HepG2 (cell line): ENCODE data around the gene MB. TPM values are rescaled to one million over a fixed set of nuclear protein-coding genes. Genes with fewer than 3 reads are reported as not detected.

Experiments used
- ELF3 ChIP-seq: IDR thresholded peaks from 2 replicates; pipeline ENCODE4 v1.6.1; 2016; ENCODE audit warnings: missing genetic modification reagents, missing compliant biosample characterization
- GLI4 ChIP-seq: sonication (generic); formaldehyde crosslinking; IDR thresholded peaks from 2 replicates; pipeline ENCODE4 v1.5.1; 2020; ENCODE audit warnings: missing genetic modification reagents, mild to moderate bottlenecking, moderate library complexity, borderline replicate concordance
- KAT7 ChIP-seq: IDR thresholded peaks from 2 replicates; pipeline ENCODE4 v1.6.1; 2018; ENCODE audit warnings: borderline replicate concordance, missing compliant biosample characterization
- MED1 ChIP-seq: sonication (generic); formaldehyde crosslinking; IDR thresholded peaks from 2 replicates; pipeline ENCODE4 v1.4.0; 2020; ENCODE audit warnings: missing genetic modification reagents
- ZMYM4 ChIP-seq: sonication (generic); formaldehyde crosslinking; IDR thresholded peaks from 2 replicates; pipeline ENCODE4 v1.8.1; 2023; ENCODE audit warnings: mild to moderate bottlenecking, missing genetic modification reagents
- ZNF326 ChIP-seq: sonication (generic); formaldehyde crosslinking; IDR thresholded peaks from 2 replicates; pipeline ENCODE4 v1.4.0; 2020; ENCODE audit warnings: missing genetic modification reagents, borderline replicate concordance
- ZSCAN12 ChIP-seq: sonication (generic); formaldehyde crosslinking; IDR thresholded peaks from 2 replicates; pipeline ENCODE4 v1.9.0; 2021; ENCODE audit warnings: mild to moderate bottlenecking, missing genetic modification reagents
- polyA plus RNA-seq, 8 experiments: library from polyadenylated mRNA; depleted of rRNA in 3 of 8; stranded (reverse) in 7 of 8; unstranded in 1 of 8; fragments of >200 nt; fragmentation: Illumina TruSeq in 4 of 8; extraction: Trizol in 4 of 8; gene quantifications; 2 replicates each; pipeline versions ENCODE4 v1.2.1 to v1.2.3, GENCODE V29; 2011 to 2016; ENCODE audit warnings: low read depth in 4 of 8, missing spikeins in 1 of 8, mixed read lengths in 1 of 8; ENCODE audit not compliant: insufficient read depth in 1 of 8
- total RNA-seq, 5 experiments: library from RNA; depleted of rRNA; stranded (reverse); fragments of >200 nt; fragmentation: Illumina TruSeq; extraction: Trizol; gene quantifications; 2 replicates each; pipeline ENCODE4 v1.2.3, GENCODE V29; 2016; ENCODE audit warnings: low read depth in 1 of 5
- TF ChIP-seq, protein P1 (sequence below): sonication (generic); formaldehyde crosslinking; IDR thresholded peaks from 2 replicates; pipeline ENCODE4 v1.4.0; 2020; ENCODE audit warnings: missing genetic modification reagents, mild to moderate bottlenecking, borderline replicate concordance
- TF ChIP-seq, protein P2 (sequence below): sonication (generic); formaldehyde crosslinking; IDR thresholded peaks from 2 replicates; pipeline ENCODE4 v1.5.0; 2020; ENCODE audit warnings: missing genetic modification reagents, mild to moderate bottlenecking, borderline replicate concordance
- TF ChIP-seq, protein P3 (sequence below): sonication (generic); formaldehyde crosslinking; IDR thresholded peaks from 2 replicates; pipeline ENCODE4 v1.5.0; 2020; ENCODE audit warnings: mild to moderate bottlenecking, missing genetic modification reagents, borderline replicate concordance
- TF ChIP-seq, protein P4 (sequence below), 2 experiments: sonication (generic) in 1 of 2; formaldehyde crosslinking in 1 of 2; IDR thresholded peaks; 2 replicates each; pipeline versions ENCODE4 v1.6.1 to v1.9.0; 2014 to 2022; ENCODE audit warnings: antibody characterized with exemption in 1 of 2, borderline replicate concordance in 1 of 2, inconsistent platforms in 1 of 2, low read depth in 1 of 2, missing genetic modification reagents in 1 of 2
- TF ChIP-seq, protein P5 (sequence below): sonication (generic); formaldehyde crosslinking; IDR thresholded peaks from 2 replicates; pipeline ENCODE4 v1.5.0; 2020; ENCODE audit warnings: missing genetic modification reagents

Gene MB
- total and polyA plus RNA-seq, 2 of the 13 experiments (the other 11 are each of a cell fraction or from before 2014, with no cell fraction given): 0.07 TPM; not detected in 1

DNA sequence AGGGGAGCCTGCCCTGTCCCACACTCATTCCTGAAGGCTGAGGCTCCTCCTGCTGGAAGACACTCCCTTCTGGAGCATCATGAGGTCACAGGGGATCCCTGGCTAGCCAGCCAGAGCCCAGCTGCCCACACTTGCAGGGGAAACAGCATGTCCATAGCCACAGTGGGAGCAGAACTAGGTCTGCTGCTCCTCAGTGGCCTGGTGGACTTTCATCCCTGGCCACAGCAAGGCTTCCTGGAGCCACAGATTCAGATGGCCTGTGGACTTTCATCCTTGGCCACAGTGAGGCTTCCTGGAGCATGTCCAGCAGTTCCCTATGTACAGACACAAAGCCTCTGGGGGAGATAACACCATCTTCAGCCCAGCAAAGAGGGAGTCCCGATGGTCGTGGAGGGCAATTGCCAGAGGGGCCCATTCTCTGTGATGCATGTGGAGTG, 25.2 kb upstream of the MB start (continued):
- no peak for TF ChIP-seq ZNF326
- TF ChIP-seq, protein P1, sequence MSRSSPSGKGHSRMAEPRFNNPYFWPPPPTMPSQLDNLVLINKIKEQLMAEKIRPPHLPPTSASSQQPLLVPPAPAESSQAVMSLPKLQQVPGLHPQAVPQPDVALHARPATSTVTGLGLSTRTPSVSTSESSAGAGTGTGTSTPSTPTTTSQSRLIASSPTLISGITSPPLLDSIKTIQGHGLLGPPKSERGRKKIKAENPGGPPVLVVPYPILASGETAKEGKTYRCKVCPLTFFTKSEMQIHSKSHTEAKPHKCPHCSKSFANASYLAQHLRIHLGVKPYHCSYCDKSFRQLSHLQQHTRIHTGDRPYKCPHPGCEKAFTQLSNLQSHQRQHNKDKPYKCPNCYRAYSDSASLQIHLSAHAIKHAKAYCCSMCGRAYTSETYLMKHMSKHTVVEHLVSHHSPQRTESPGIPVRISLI (CRISPR knock-in tag): no peak
- no peak for TF ChIP-seq GLI4 (CRISPR knock-in tag)
- 0 out of 2 replicates have a peak, but pooled peaks have one; percentile 28 for TF ChIP-seq KAT7
- TF ChIP-seq, protein P2, sequence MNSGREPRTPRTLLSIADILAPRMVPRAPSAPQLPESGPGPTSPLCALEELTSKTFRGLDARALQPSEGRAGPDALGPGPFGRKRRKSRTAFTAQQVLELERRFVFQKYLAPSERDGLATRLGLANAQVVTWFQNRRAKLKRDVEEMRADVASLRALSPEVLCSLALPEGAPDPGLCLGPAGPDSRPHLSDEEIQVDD (CRISPR knock-in tag): no peak
- TF ChIP-seq, protein P3, sequence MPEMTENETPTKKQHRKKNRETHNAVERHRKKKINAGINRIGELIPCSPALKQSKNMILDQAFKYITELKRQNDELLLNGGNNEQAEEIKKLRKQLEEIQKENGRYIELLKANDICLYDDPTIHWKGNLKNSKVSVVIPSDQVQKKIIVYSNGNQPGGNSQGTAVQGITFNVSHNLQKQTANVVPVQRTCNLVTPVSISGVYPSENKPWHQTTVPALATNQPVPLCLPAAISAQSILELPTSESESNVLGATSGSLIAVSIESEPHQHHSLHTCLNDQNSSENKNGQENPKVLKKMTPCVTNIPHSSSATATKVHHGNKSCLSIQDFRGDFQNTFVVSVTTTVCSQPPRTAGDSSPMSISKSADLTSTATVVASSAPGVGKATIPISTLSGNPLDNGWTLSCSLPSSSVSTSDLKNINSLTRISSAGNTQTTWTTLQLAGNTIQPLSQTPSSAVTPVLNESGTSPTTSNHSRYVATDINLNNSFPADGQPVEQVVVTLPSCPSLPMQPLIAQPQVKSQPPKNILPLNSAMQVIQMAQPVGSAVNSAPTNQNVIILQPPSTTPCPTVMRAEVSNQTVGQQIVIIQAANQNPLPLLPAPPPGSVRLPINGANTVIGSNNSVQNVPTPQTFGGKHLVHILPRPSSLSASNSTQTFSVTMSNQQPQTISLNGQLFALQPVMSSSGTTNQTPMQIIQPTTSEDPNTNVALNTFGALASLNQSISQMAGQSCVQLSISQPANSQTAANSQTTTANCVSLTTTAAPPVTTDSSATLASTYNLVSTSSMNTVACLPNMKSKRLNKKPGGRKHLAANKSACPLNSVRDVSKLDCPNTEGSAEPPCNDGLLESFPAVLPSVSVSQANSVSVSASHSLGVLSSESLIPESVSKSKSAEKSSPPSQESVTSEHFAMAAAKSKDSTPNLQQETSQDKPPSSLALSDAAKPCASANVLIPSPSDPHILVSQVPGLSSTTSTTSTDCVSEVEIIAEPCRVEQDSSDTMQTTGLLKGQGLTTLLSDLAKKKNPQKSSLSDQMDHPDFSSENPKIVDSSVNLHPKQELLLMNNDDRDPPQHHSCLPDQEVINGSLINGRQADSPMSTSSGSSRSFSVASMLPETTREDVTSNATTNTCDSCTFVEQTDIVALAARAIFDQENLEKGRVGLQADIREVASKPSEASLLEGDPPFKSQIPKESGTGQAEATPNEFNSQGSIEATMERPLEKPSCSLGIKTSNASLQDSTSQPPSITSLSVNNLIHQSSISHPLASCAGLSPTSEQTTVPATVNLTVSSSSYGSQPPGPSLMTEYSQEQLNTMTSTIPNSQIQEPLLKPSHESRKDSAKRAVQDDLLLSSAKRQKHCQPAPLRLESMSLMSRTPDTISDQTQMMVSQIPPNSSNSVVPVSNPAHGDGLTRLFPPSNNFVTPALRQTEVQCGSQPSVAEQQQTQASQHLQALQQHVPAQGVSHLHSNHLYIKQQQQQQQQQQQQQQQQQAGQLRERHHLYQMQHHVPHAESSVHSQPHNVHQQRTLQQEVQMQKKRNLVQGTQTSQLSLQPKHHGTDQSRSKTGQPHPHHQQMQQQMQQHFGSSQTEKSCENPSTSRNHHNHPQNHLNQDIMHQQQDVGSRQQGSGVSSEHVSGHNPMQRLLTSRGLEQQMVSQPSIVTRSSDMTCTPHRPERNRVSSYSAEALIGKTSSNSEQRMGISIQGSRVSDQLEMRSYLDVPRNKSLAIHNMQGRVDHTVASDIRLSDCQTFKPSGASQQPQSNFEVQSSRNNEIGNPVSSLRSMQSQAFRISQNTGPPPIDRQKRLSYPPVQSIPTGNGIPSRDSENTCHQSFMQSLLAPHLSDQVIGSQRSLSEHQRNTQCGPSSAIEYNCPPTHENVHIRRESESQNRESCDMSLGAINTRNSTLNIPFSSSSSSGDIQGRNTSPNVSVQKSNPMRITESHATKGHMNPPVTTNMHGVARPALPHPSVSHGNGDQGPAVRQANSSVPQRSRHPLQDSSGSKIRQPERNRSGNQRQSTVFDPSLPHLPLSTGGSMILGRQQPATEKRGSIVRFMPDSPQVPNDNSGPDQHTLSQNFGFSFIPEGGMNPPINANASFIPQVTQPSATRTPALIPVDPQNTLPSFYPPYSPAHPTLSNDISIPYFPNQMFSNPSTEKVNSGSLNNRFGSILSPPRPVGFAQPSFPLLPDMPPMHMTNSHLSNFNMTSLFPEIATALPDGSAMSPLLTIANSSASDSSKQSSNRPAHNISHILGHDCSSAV: no peak
- TF ChIP-seq ELF3 (CRISPR knock-in tag): peak; percentile 87
- TF ChIP-seq, protein P4, sequence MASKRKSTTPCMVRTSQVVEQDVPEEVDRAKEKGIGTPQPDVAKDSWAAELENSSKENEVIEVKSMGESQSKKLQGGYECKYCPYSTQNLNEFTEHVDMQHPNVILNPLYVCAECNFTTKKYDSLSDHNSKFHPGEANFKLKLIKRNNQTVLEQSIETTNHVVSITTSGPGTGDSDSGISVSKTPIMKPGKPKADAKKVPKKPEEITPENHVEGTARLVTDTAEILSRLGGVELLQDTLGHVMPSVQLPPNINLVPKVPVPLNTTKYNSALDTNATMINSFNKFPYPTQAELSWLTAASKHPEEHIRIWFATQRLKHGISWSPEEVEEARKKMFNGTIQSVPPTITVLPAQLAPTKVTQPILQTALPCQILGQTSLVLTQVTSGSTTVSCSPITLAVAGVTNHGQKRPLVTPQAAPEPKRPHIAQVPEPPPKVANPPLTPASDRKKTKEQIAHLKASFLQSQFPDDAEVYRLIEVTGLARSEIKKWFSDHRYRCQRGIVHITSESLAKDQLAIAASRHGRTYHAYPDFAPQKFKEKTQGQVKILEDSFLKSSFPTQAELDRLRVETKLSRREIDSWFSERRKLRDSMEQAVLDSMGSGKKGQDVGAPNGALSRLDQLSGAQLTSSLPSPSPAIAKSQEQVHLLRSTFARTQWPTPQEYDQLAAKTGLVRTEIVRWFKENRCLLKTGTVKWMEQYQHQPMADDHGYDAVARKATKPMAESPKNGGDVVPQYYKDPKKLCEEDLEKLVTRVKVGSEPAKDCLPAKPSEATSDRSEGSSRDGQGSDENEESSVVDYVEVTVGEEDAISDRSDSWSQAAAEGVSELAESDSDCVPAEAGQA (IDR thresholded peaks at IDR 0.05; ENCODE audit: low read depth): no peak
- TF ChIP-seq, protein P4 (CRISPR knock-in tag; IDR thresholded peaks at IDR 0.05; ENCODE audit: borderline replicate concordance): no peak
- TF ChIP-seq ZSCAN12 (CRISPR knock-in tag): no peak
- TF ChIP-seq ZMYM4 (CRISPR knock-in tag): peak; percentile 64
- TF ChIP-seq MED1 (CRISPR knock-in tag): peak; percentile 62
- TF ChIP-seq, protein P5, sequence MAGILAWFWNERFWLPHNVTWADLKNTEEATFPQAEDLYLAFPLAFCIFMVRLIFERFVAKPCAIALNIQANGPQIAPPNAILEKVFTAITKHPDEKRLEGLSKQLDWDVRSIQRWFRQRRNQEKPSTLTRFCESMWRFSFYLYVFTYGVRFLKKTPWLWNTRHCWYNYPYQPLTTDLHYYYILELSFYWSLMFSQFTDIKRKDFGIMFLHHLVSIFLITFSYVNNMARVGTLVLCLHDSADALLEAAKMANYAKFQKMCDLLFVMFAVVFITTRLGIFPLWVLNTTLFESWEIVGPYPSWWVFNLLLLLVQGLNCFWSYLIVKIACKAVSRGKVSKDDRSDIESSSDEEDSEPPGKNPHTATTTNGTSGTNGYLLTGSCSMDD (CRISPR knock-in tag): no peak
